OCI-LY1 (cell line): ENCODE measurements around the gene FAM53B.

Experiments
- H2AFZ ChIP-seq: fragments of 200-600 bp; sonication (generic), shearing (Covaris generic); 2 replicates; pipeline ENCODE4 v1.6.0; 2014; ENCODE audit warnings: antibody characterized with exemption, mild to moderate bottlenecking, low read length
- H3F3A ChIP-seq: fragments of 200-600 bp; sonication (generic), shearing (Covaris generic); 2 replicates; pipeline ENCODE4 v1.6.0; 2014; ENCODE audit warnings: mild to moderate bottlenecking, antibody characterized with exemption, low read length, moderate library complexity; ENCODE audit not compliant: insufficient read depth
- H3K27ac ChIP-seq: fragments of 200-600 bp; sonication (generic); 2 replicates; pipeline ENCODE4 v1.5.1; 2014; ENCODE audit warnings: low read length, mixed run types, mild to moderate bottlenecking, low read depth; ENCODE audit not compliant: poor library complexity, severe bottlenecking
- H3K27me3 ChIP-seq: fragments of 200-600 bp; sonication (generic); 2 replicates; pipeline ENCODE4 v1.6.0; 2014; ENCODE audit warnings: antibody characterized with exemption, mild to moderate bottlenecking, low read length, moderate library complexity; ENCODE audit not compliant: insufficient read depth
- H3K36me3 ChIP-seq: fragments of 200-600 bp; sonication (generic); 2 replicates; pipeline ENCODE4 v1.6.1; 2014; ENCODE audit warnings: mild to moderate bottlenecking, antibody characterized with exemption, low read length, moderate library complexity, mixed read lengths; ENCODE audit not compliant: insufficient read depth
- H3K4me1 ChIP-seq: fragments of 200-600 bp; sonication (generic); 2 replicates; pipeline ENCODE4 v1.5.1; 2014; ENCODE audit warnings: mild to moderate bottlenecking, low read length, moderate library complexity; ENCODE audit not compliant: insufficient read depth, severe bottlenecking
- H3K4me2 ChIP-seq: fragments of 200-600 bp; sonication (generic), shearing (Covaris generic); 2 replicates; pipeline ENCODE4 v1.6.1; 2014; ENCODE audit warnings: low read length
- H3K4me3 ChIP-seq: fragments of 200-600 bp; sonication (generic); 2 replicates; pipeline ENCODE4 v1.5.1; 2014; ENCODE audit warnings: low read length, low read depth, mild to moderate bottlenecking, mixed read lengths; ENCODE audit not compliant: poor library complexity, severe bottlenecking
- H3K79me2 ChIP-seq: fragments of 200-600 bp; shearing (Covaris generic); 2 replicates; pipeline ENCODE4 v1.6.1; 2016; ENCODE audit warnings: mixed run types, low read length, mixed read lengths; ENCODE audit not compliant: insufficient read depth
- H3K9ac ChIP-seq: fragments of 200-600 bp; sonication (generic), shearing (Covaris generic); 2 replicates; pipeline ENCODE4 v1.6.1; 2014; ENCODE audit warnings: mild to moderate bottlenecking, low read length, mixed read lengths
- H3K9me2 ChIP-seq: fragments of 200-600 bp; sonication (generic), shearing (Covaris generic); 2 replicates; pipeline ENCODE4 v1.6.1; 2014; ENCODE audit warnings: low read depth, mild to moderate bottlenecking, low read length, mixed read lengths
- H3K9me3 ChIP-seq: fragments of 200-600 bp; shearing (Covaris generic); 2 replicates; pipeline ENCODE4 v1.6.1; 2014; ENCODE audit warnings: low read length, mixed read lengths
- H4K20me1 ChIP-seq: fragments of 200-600 bp; sonication (generic), shearing (Covaris generic); 2 replicates; pipeline ENCODE4 v1.6.0; 2016; ENCODE audit warnings: mild to moderate bottlenecking, low read length; ENCODE audit not compliant: insufficient read depth
- CTCF ChIP-seq: fragments of 200-600 bp; sonication (generic), shearing (Covaris generic); IDR thresholded peaks from 2 replicates; pipeline ENCODE4 v1.5.1; 2017; ENCODE audit warnings: mild to moderate bottlenecking, antibody characterized with exemption, low read length, moderate library complexity, mixed read lengths
- EZH2 ChIP-seq: fragments of 200-600 bp; sonication (generic), shearing (Covaris generic); IDR thresholded peaks from 2 replicates; pipeline ENCODE4 v1.8.0; 2017; ENCODE audit warnings: borderline replicate concordance, mixed run types, mild to moderate bottlenecking, antibody characterized with exemption, low read length, moderate library complexity, mixed read lengths

Gene FAM53B

GRCh38 chr10:124681626-124682552 is 62.3 kb downstream of the FAM53B start:
- Histone ChIP-seq H3F3A (no peaks in the 10 kb centered on the region), H4K20me1 (no peaks in the 10 kb centered on the region), H3K9me2 (no peaks in the 10 kb centered on the region), H3K9ac (no peak overlapping the region), H3K79me2 (peaks cover 20% of the 10 kb centered on the region; the same call in 1 of the 2 replicates), H3K4me1 (peaks cover 47% of the 10 kb centered on the region), H3K36me3 (peaks cover 68% of the 10 kb centered on the region), H3K27ac (no peak overlapping the region), H3K4me2 (no peak overlapping the region), H3K9me3 (no peaks in the 10 kb centered on the region), H3K27me3 (no peaks in the 10 kb centered on the region), H2AFZ (no peak overlapping the region), H3K4me3 (no peak overlapping the region)
- TF ChIP-seq CTCF (no peak), EZH2 (no peak)

- peaks cover 63% of the 10 kb centered on the region for H3K36me3 ChIP-seq
- H3K4me2 ChIP-seq, result no peak overlapping the region
- no peak overlapping the region for H3K4me3 ChIP-seq
- peaks cover 20% of the 10 kb centered on the region; the same call in 1 of the 2 replicates for H3K79me2 ChIP-seq
- no peaks in the 10 kb centered on the region for H3K27me3 ChIP-seq
- H3K9me2 ChIP-seq, result no peaks in the 10 kb centered on the region
- H3K9me3 ChIP-seq, result no peaks in the 10 kb centered on the region
- H3K9ac ChIP-seq, result no peak overlapping the region
- TF ChIP-seq EZH2, result no peak
- TF ChIP-seq CTCF, result no peak
- H4K20me1 ChIP-seq, result no peaks in the 10 kb centered on the region
- H2AFZ ChIP-seq, result no peak overlapping the region
- peaks cover 40% of the 10 kb centered on the region for H3K4me1 ChIP-seq
- no peak overlapping the region for H3K27ac ChIP-seq
- H3F3A ChIP-seq, result no peaks in the 10 kb centered on the region
These were observed 63.1 kb downstream of the FAM53B start for GRCh38 chr10:124681091-124681490.

- no peak overlapping the region for H3K9ac ChIP-seq
- no peaks in the 10 kb centered on the region for H3K27me3 ChIP-seq
- peaks cover 35% of the 10 kb centered on the region for H3K4me1 ChIP-seq
- H3K9me3 ChIP-seq, result no peaks in the 10 kb centered on the region
- H3K79me2 ChIP-seq, result peaks cover 22% of the 10 kb centered on the region; the same call in 1 of the 2 replicates
- no peak overlapping the region for H3K27ac ChIP-seq
- no peak overlapping the region for H3K4me2 ChIP-seq
- no peaks in the 10 kb centered on the region for H4K20me1 ChIP-seq
- no peaks in the 10 kb centered on the region for H3K9me2 ChIP-seq
- H2AFZ ChIP-seq, result no peak overlapping the region
- H3F3A ChIP-seq, result no peaks in the 10 kb centered on the region
- TF ChIP-seq CTCF (no peak), EZH2 (no peak)
- no peak overlapping the region for H3K4me3 ChIP-seq
- H3K36me3 ChIP-seq, result peaks cover 63% of the 10 kb centered on the region
These were observed 63.5 kb downstream of the FAM53B start for GRCh38 chr10:124680675-124681074.
